ENCODE results near the gene COQ8B.

DNA sequence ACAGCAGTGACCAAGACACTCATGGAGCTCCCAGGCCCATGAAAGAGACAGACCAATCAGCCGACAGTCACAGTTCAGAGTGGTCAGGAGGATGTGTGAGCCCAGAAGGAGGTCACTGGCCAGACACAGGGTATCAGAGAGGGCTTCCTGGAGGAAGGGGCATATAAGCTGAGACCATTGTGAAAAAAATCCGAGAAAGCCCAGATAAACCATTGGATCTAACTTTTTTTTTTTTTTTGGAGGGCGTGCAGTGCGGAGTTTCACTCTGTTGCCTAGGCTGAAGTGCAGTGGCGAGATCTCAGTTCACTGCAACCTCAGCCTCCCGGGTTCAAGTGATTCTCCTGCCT is 4.4 kb upstream of the COQ8B start:
- TF ChIP-seq EP300 (IDR thresholded peaks at IDR 0.05) (no peak), POLR2A (IDR thresholded peaks at IDR 0.05) (no peak), POLR2AphosphoS5 (IDR thresholded peaks at IDR 0.05) (no peak)
- TF ChIP-seq, protein P1, sequence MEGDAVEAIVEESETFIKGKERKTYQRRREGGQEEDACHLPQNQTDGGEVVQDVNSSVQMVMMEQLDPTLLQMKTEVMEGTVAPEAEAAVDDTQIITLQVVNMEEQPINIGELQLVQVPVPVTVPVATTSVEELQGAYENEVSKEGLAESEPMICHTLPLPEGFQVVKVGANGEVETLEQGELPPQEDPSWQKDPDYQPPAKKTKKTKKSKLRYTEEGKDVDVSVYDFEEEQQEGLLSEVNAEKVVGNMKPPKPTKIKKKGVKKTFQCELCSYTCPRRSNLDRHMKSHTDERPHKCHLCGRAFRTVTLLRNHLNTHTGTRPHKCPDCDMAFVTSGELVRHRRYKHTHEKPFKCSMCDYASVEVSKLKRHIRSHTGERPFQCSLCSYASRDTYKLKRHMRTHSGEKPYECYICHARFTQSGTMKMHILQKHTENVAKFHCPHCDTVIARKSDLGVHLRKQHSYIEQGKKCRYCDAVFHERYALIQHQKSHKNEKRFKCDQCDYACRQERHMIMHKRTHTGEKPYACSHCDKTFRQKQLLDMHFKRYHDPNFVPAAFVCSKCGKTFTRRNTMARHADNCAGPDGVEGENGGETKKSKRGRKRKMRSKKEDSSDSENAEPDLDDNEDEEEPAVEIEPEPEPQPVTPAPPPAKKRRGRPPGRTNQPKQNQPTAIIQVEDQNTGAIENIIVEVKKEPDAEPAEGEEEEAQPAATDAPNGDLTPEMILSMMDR (IDR thresholded peaks at IDR 0.05): no peak

Data from sigmoid colon (tissue), 4 donors.